ENCODE measurements around the gene ZNG1B.
"Not testable (repeated sequence)": the region's sequence is repeated elsewhere in the genome, so short reads cannot be mapped to it uniquely, and the experiment has no call there.

ZNG1B gene

DNA sequence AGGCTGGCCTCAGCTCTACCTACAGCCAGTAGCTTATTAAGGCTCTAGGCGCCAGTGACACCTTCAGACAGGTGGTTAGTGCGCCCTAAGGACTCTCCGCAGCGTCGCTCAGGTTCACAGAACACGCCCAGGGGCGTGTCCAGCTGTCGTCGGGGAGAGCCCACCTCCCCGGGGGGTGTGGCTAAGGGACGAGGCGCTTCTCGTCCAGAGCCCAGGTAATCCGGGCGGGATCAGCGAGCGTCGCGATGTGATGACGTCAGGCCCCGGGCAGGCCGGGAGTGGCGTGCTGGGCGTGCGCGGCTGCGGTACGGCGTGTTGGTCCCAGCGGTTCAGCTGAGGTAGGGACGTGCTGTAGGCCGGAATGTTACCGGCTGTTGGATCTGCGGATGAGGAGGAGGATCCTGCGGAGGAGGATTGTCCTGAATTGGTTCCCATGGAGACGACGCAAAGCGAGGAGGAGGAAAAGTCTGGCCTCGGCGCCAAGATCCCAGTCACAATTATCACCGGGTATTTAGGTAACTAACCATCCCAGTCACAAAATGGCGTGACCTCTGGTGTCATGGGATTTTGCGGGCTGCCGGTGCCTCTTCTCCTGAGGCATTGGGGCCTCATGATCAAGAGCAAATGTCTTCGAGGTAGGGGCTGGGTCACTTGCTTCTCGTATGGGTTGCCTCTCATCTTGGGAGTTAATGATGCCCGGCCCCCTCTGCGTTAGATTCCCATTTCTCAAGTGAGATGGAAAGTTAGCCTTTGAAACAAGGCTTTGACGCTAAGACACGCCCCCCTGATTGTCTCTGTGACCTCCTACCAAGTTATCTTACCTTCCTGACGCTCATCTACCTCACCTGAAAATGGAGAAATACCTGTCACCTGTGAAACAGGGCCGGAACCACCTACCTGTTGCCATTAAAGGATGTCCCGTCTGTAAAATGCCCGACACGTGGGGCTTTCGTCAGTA is at the start of gene ZNG1B:
TSS of gene ZNG1B (plus strand) at position 184 of the 958 bp plus-strand sequence. CDS start at position 362, 178 bp downstream.
- DNase-seq (ENCODE audit: low read depth), result peak; percentile 0
- peak within 1 kb of the TSS; percentile 62 for H3K4me3 ChIP-seq (replicated peaks; ENCODE audit: low read depth, low read length)

DNA sequence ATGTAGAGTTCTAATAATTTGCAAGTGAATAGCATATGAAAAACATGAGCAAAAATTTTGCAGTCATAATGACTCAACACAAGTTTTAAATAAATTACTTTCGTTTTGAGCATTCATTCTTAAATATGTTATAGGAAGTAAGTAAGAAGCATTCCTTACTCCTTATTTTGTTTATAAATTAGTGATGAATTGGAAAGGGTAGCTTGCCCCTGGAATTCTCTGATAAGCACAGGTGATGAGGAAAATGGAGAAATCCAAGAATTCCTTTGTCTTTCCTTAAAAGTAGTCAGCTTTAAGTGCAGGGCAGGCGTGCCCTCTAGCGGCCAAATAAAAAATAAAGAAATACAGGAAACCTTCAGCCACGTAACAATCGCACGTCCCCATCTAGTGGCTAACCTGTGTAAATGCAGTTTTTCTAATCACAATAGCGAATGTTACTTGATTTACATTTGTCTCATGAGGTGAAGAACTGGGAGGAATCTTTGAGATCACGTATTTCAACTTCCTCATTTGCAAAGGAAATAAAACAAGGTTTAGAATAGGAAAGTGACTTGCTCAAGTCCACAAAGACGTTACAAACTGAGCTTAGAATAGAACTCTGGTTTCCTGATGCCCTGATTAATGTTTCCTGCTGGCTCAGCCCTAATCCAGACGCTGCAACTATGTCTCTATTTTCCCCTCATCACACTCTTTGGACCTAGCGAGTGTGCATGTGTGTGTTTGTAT is 47.2 kb upstream of the ZNG1B start:
- peak overlapping the region; percentile 5 for H3K4me3 ChIP-seq (replicated peaks; ENCODE audit: low read depth, low read length)
- TF ChIP-seq, protein P1, sequence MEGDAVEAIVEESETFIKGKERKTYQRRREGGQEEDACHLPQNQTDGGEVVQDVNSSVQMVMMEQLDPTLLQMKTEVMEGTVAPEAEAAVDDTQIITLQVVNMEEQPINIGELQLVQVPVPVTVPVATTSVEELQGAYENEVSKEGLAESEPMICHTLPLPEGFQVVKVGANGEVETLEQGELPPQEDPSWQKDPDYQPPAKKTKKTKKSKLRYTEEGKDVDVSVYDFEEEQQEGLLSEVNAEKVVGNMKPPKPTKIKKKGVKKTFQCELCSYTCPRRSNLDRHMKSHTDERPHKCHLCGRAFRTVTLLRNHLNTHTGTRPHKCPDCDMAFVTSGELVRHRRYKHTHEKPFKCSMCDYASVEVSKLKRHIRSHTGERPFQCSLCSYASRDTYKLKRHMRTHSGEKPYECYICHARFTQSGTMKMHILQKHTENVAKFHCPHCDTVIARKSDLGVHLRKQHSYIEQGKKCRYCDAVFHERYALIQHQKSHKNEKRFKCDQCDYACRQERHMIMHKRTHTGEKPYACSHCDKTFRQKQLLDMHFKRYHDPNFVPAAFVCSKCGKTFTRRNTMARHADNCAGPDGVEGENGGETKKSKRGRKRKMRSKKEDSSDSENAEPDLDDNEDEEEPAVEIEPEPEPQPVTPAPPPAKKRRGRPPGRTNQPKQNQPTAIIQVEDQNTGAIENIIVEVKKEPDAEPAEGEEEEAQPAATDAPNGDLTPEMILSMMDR (IDR thresholded peaks at IDR 0.05; ENCODE audit: low read length, missing control alignments), result peak; percentile 87
- DNase-seq (ENCODE audit: low read depth), result peak; percentile 85

DNA sequence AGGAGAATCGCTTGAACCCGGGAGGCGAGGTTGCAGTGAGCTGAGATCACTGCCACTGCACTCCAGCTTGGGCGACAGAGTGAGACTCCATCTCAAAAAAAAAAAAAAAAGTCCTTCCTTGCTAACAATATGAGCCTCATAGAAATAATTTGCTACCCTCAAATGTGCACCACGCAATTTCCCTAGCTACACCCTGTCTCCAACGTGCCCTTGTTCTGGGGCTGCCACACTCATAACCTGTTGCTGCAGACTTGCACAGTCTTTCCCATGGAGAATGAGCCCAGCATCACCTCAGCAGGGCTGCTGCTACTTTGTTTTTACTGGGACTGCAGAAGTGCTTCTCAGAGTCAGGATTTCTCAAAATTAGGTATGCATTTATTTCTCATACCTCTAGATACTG is 46.4 kb upstream of the ZNG1B start:
- H3K4me3 ChIP-seq (replicated peaks; ENCODE audit: low read depth, low read length), result no peak overlapping the region
- TF ChIP-seq, protein P1 (IDR thresholded peaks at IDR 0.05; ENCODE audit: low read length, missing control alignments), result no peak
- DNase-seq (ENCODE audit: low read depth), result no peak

DNA sequence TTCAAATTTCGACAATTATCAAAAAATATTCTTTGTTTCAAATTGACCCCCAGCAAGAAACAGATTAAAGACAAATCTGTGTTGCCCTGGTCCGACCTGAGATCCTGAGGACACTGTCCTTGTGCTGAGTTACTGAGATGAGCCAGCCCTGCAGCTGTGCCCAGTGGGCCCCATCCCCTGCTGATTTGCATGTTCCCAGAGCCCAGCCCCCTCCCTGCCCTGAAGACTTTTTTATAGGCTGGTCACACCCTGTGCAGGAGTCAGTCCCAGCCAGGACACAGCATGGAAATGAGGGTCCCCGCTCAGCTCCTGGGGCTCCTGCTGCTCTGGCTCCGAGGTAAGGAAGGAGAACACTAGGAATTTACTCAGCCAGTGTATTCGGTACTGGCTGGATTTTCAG is 31.4 kb upstream of the ZNG1B start:
- no peak overlapping the region for H3K4me3 ChIP-seq (replicated peaks; ENCODE audit: low read depth, low read length)
- DNase-seq (ENCODE audit: low read depth), result no peak
- TF ChIP-seq, protein P1 (IDR thresholded peaks at IDR 0.05; ENCODE audit: low read length, missing control alignments), result no peak

DNA sequence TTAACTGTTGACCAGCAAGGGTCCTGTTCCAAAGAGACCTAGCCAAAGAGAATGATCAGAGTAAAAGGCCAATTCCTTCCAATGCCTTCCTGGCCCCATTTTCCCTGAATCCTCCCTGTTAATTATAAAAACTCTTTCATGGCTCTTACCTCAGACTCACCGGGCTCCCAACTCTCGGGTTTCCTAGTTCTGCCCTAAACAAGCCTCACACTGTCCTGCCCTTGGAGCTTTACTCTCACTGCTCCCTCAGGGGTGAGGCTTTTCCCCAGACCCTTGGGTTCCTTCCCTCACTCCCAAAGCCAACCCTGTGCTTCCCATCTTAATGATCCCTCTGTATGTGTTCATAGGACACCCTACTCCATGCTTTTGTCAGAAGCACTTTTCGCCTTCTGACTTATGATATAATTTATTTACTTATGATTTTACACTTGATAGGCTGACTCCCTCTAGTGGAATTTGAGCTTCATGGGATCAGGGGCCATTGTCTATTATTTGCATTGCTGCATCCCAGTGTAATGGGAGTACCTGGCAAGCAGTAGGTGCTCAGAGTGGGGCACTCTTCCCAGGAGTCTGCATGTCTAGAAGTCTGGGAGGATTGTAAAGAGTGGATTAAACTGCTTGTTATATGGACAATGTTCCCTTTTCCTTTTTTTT is 29.9 kb upstream of the ZNG1B start:
- DNase-seq (ENCODE audit: low read depth), result peak; percentile 7
- TF ChIP-seq, protein P1 (IDR thresholded peaks at IDR 0.05; ENCODE audit: low read length, missing control alignments), result peak; percentile 25
- no peak overlapping the region for H3K4me3 ChIP-seq (replicated peaks; ENCODE audit: low read depth, low read length)

DNA sequence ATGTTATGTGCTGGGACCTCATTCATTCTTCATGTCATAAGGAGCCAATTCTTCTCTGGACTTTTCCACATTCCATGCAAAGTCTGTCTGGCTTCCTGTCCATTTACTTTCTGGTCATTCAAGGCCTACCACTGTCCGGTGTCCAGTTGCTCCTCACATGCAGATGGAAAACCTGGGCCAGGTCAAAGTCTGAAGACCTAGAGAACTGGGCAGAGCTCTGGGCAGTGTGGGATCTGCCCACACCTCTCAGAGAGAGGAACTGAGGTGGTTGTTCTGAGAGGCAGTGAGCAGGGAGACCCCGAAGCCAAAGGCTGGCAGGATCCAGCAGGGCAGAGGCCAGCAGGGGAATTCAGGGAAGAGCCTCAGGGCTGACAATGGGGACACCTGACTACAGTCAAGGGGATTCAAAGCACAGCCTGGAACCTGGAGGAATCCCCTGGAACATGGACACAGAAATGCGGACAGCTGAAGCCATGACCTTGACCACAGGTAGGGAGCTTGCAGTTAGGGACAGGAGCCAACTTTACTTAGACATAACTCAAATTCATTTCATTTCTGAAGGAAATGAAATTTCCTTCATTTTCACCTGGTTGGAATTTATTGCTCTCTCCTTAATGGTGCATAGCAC is 25.7 kb upstream of the ZNG1B start:
- not testable (repeated sequence) for H3K4me3 ChIP-seq (replicated peaks; ENCODE audit: low read depth, low read length); DNase-seq (ENCODE audit: low read depth)

DNA sequence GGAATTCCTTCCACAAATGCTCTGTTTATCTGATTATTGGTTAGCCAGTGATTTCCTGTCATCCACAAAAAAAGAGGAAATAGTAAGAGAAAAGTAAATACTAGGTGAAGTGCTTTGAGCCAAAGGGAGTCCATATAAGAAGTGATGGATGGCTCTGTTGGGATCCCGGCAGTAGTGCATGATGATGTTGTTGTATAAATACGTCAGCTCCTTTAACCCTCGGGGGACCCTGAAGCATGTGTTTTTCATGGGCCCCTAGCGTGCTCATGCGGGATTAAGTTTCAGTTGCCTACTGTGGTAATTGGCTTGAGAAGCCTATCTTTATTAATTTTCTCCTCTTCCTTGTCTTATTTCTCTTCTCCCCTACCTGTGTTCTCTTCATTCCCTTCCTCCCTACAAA is 24.7 kb upstream of the ZNG1B start:
- not testable (repeated sequence) for H3K4me3 ChIP-seq (replicated peaks; ENCODE audit: low read depth, low read length); DNase-seq (ENCODE audit: low read depth)

DNA sequence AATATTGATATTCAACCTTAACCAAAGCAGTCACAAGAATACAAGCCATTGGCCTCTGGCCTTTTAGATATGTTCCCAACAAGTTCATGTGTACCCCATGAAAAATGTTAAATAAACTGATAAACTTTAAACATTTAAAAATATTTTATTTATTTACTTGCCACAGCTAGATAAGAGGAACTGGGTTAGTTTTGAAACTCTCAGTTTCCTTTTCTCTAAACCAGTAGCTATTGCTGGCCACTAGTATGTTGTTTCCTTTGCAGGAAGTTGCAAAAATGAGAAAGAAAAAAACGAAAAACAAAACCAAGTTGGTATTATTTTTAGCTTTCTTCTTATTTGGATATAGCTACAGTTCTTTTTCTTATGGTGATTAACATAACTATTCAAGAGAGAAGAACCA is 5.7 kb upstream of the ZNG1B start:
- DNase-seq (ENCODE audit: low read depth); H3K4me3 ChIP-seq (replicated peaks; ENCODE audit: low read depth, low read length): not testable (repeated sequence)

DNA sequence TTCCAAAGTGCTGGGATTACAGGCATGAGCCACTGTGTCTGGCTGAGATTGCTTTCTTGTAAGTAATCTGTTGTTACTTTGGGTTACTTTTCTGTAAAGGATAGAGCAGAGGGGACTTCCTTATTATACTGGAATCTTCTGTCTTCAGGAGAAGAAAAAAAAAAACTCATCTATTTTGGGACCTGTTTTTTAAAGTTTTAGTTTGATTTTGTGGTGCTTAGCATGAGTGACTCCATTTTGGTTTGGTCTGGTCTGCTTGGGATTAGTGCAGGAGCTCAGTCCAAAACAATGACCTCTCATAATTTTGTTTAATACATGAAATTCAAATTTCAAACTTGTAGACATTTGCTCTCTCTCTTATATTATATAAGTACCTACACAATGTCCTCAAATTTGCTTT is 4.0 kb upstream of the ZNG1B start:
- not testable (repeated sequence) for DNase-seq (ENCODE audit: low read depth); H3K4me3 ChIP-seq (replicated peaks; ENCODE audit: low read depth, low read length)

DNA sequence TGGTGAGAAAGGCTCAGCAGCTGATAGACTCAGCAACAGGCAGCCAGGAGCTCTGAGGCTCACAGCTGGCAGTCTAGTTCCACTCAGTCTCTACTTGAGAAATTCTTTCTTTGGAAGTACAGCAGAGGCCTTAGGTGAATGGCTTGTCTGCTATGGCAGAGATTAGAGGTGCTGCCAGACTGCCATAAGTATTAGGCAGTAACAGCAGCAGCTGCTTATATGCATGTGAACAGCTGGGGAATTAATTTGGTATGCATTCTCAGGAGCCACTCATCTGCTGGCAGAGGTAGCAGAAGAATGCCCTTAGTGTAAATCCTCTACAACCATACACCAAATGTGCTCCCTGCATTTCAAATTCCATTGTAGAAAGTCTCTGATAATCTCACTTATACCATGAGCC is 28.3 kb downstream of the ZNG1B start:
- not testable (repeated sequence) for DNase-seq (ENCODE audit: low read depth)

DNA sequence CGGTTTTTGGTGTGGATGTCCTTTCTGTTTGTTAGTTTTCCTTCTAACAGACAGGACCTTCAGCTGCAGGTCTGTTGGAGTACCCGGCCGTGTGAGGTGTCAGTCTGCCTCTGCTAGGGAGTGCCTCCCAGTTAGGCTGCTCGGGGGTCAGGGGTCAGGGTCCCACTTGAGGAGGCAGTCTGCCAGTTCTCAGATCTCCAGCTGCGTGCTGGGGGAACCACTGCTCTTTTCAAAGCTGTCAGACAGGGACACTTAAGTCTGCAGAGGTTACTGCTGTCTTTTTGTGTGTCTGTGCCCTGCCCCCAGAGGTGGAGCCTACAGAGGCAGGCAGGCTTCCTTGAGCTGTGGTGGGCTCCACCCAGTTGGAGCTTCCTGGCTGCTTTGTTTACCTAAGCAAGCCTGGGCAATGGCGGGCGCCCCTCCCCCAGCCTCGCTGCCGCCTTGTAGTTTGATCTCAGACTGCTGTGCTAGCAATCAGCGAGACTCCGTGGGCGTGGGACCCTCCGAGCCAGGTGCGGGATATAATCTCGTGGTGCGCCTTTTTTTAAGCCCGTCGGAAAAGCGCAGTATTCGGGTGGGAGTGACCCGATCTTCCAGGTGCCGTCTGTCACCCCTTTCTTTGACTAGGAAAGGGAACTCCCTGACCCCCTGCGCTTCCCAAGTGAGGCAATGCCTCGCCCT is 39.3 kb downstream of the ZNG1B start:
- H3K4me3 ChIP-seq (replicated peaks; ENCODE audit: low read depth, low read length); DNase-seq (ENCODE audit: low read depth): not testable (repeated sequence)

More for the DNA sequence above, 28.3 kb downstream of the ZNG1B start:
- not testable (repeated sequence) for H3K4me3 ChIP-seq (replicated peaks; ENCODE audit: low read depth, low read length)

DNA sequence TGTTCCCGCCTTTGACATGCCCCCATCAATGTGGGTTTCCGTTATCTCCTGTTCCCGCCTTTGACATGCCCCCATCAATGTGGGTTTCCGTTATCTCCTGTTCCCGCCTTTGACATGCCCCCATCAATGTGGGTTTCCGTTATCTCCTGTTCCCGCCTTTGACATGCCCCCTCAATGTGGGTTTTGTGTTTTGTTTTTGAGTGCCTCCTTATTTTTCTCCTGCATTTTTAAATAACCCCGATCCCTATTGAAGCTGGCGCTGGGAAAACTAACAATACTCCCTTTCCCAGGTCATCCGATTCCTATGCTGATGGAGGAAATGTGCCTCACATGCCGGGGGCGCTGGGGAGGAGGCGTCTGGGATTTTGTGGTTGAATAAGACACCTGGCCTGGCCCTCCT is 59.0 kb downstream of the ZNG1B start:
- DNase-seq (ENCODE audit: low read depth); H3K4me3 ChIP-seq (replicated peaks; ENCODE audit: low read depth, low read length): not testable (repeated sequence)
